Neural progenitor cell (in vitro differentiated cells): ENCODE measurements around the gene CTIF. TPM values are rescaled to one million over a fixed set of nuclear protein-coding genes. Genes with fewer than 3 reads are reported as not detected.
A peak's percentile ranks its signal among the peaks of the same experiment; 100 is the strongest.

Experiments
- DNase-seq: peaks from one replicate; pipeline ENCODE4 v3.0.0-alpha.2; 2016; ENCODE audit warnings: low spot score
- H2AFZ ChIP-seq: fragments of 200-600 bp; sonication (generic); replicated peaks from 2 replicates; pipeline ENCODE4 v1.6.1; 2016; ENCODE audit warnings: antibody characterized with exemption
- H3F3A ChIP-seq: fragments of 200-600 bp; sonication (generic); 2 replicates; pipeline ENCODE4 v1.6.1; 2016; ENCODE audit warnings: antibody characterized with exemption, low read depth
- H3K27ac ChIP-seq: fragments of 200-600 bp; sonication (generic); 2 replicates; pipeline ENCODE4 v1.5.1; 2016; ENCODE audit warnings: mild to moderate bottlenecking
- H3K27me3 ChIP-seq: fragments of 200-600 bp; sonication (generic); 2 replicates; pipeline ENCODE4 v1.6.1; 2016; ENCODE audit warnings: mild to moderate bottlenecking, moderate library complexity
- H3K36me3 ChIP-seq: fragments of 200-600 bp; sonication (generic); 2 replicates; pipeline ENCODE4 v1.5.1; 2016
- H3K4me1 ChIP-seq: fragments of 200-600 bp; sonication (generic); 2 replicates; pipeline ENCODE4 v1.6.1; 2016; ENCODE audit warnings: mixed run types
- H3K4me2 ChIP-seq: fragments of 200-600 bp; sonication (generic); 2 replicates; pipeline ENCODE4 v1.6.1; 2016
- H3K4me3 ChIP-seq: fragments of 200-600 bp; sonication (generic); 2 replicates; pipeline ENCODE4 v1.5.1; 2016
- H3K79me2 ChIP-seq: fragments of 200-600 bp; sonication (generic); 2 replicates; pipeline ENCODE4 v1.6.1; 2016; ENCODE audit warnings: low read depth
- H3K9ac ChIP-seq: fragments of 200-600 bp; sonication (generic); 2 replicates; pipeline ENCODE4 v1.6.1; 2016
- H3K9me3 ChIP-seq: fragments of 200-600 bp; sonication (generic); 2 replicates; pipeline ENCODE4 v1.5.1; 2016; ENCODE audit warnings: low read depth
- H4K20me1 ChIP-seq: fragments of 200-600 bp; sonication (generic); 2 replicates; pipeline ENCODE4 v1.6.1; 2016; ENCODE audit warnings: low read depth
- H3K27ac Mint-ChIP-seq: 3 replicates; pipeline ENCODE4 v1.8.0; 2021; ENCODE audit warnings: mixed read lengths
- H3K27me3 Mint-ChIP-seq: 2 replicates; pipeline ENCODE4 v1.8.0; 2022; ENCODE audit warnings: low read depth, mild to moderate bottlenecking, inconsistent platforms, moderate library complexity, mixed read lengths; ENCODE audit not compliant: insufficient read depth
- H3K36me3 Mint-ChIP-seq: 3 replicates; pipeline ENCODE4 v1.8.0; 2021; ENCODE audit warnings: mixed read lengths
- H3K4me1 Mint-ChIP-seq: 3 replicates; pipeline ENCODE4 v1.8.0; 2021; ENCODE audit warnings: mixed read lengths
- H3K4me3 Mint-ChIP-seq: 3 replicates; pipeline ENCODE4 v1.8.0; 2021; ENCODE audit warnings: mild to moderate bottlenecking, moderate library complexity, mixed read lengths
- H3K9me3 Mint-ChIP-seq: 3 replicates; pipeline ENCODE4 v1.8.0; 2020; ENCODE audit warnings: mixed read lengths
- CTCF ChIP-seq: fragments of 200-600 bp; sonication (generic); IDR thresholded peaks from 2 replicates; pipeline ENCODE4 v1.5.1; 2017; ENCODE audit warnings: antibody characterized with exemption, mild to moderate bottlenecking
- EZH2 ChIP-seq: fragments of 200-600 bp; sonication (generic); IDR thresholded peaks from 2 replicates; pipeline ENCODE4 v1.6.1; 2017; ENCODE audit warnings: antibody characterized with exemption, mild to moderate bottlenecking, moderate library complexity
- EZH2phosphoT487 ChIP-seq: fragments of 200-600 bp; sonication (generic); IDR thresholded peaks from 2 replicates; pipeline ENCODE4 v1.6.1; 2017; ENCODE audit warnings: antibody characterized with exemption
- total RNA-seq: library from RNA; depleted of rRNA; stranded (reverse); fragments of >200 nt; gene quantifications from 2 replicates; pipeline ENCODE4 v1.2.3, GENCODE V29; 2015; ENCODE audit warnings: low replicate concordance

The CTIF gene
- total RNA-seq, 1 donor from 2014 or later, result 17.6 TPM

GRCh38 chr18:48535956-48536355 lies 2.9 kb upstream of the CTIF start:
- H3K4me3 Mint-ChIP-seq, result no peak overlapping the region

GRCh38 chr18:48536516-48536915 lies 2.3 kb upstream of the CTIF start:
- Histone ChIP-seq H3K9ac (no peak overlapping the region), H3K36me3 (no peaks in the 10 kb centered on the region), H4K20me1 (peaks cover 7% of the 10 kb centered on the region), H2AFZ (no peak overlapping the region), H3K4me2 (no peak overlapping the region), H3K27me3 (peaks cover under 1% of the 10 kb centered on the region), H3K27ac (no peak overlapping the region), H3K4me1 (peaks cover 3% of the 10 kb centered on the region), H3K9me3 (no peaks in the 10 kb centered on the region), H3F3A (peaks cover 19% of the 10 kb centered on the region), H3K79me2 (peaks cover 2% of the 10 kb centered on the region), H3K4me3 (no peak overlapping the region)
- Mint-ChIP-seq H3K9me3 (no peaks in the 10 kb centered on the region), H3K4me1 (peaks cover 7% of the 10 kb centered on the region), H3K4me3 (no peak overlapping the region), H3K27me3 (peaks cover 6% of the 10 kb centered on the region), H3K36me3 (no peaks in the 10 kb centered on the region), H3K27ac (no peak overlapping the region)
- DNase-seq, result no peak
- TF ChIP-seq EZH2phosphoT487, result no peak
- no peak for TF ChIP-seq EZH2
- no peak for TF ChIP-seq CTCF

More at GRCh38 chr18:48535956-48536355, 2.9 kb upstream of the CTIF start:
- Histone ChIP-seq H3K9ac (no peak overlapping the region), H3K4me3 (no peak overlapping the region), H3K36me3 (no peaks in the 10 kb centered on the region), H3K9me3 (no peaks in the 10 kb centered on the region), H3K4me2 (no peak overlapping the region), H2AFZ (no peak overlapping the region), H3F3A (peaks cover 16% of the 10 kb centered on the region), H3K79me2 (no peaks in the 10 kb centered on the region), H3K27me3 (no peaks in the 10 kb centered on the region), H3K4me1 (peaks cover 3% of the 10 kb centered on the region), H3K27ac (no peak overlapping the region), H4K20me1 (peaks cover 4% of the 10 kb centered on the region)
- Mint-ChIP-seq H3K27me3 (peaks cover 3% of the 10 kb centered on the region), H3K36me3 (no peaks in the 10 kb centered on the region), H3K27ac (no peak overlapping the region), H3K4me1 (peaks cover 4% of the 10 kb centered on the region), H3K9me3 (no peaks in the 10 kb centered on the region)
- no peak for TF ChIP-seq EZH2
- no peak for TF ChIP-seq EZH2phosphoT487
- no peak for TF ChIP-seq CTCF
- no peak for DNase-seq

- H3K4me3 Mint-ChIP-seq, result peak overlapping the region; percentile 95
- H3K36me3 Mint-ChIP-seq, result no peaks in the 10 kb centered on the region
- H3K4me3 ChIP-seq, result peak overlapping the region; percentile 75
- H3K4me1 Mint-ChIP-seq, result peaks cover 28% of the 10 kb centered on the region
- no peaks in the 10 kb centered on the region for H3K36me3 ChIP-seq
- TF ChIP-seq CTCF, result no peak
- TF ChIP-seq EZH2phosphoT487, result no peak
- no peak for TF ChIP-seq EZH2
- peak; percentile 83 for DNase-seq
- H4K20me1 ChIP-seq, result peaks cover 38% of the 10 kb centered on the region
- peak overlapping the region; percentile 65 for H2AFZ ChIP-seq
- H3K4me1 ChIP-seq, result peaks cover 9% of the 10 kb centered on the region
- peaks cover 23% of the 10 kb centered on the region for H3K79me2 ChIP-seq
- no peak overlapping the region for H3K27ac ChIP-seq
- H3K27me3 ChIP-seq, result peaks cover 19% of the 10 kb centered on the region
- H3K27me3 Mint-ChIP-seq, result peaks cover 6% of the 10 kb centered on the region
- H3K27ac Mint-ChIP-seq, result no peak overlapping the region
- H3K9ac ChIP-seq, result no peak overlapping the region
- no peaks in the 10 kb centered on the region for H3K9me3 ChIP-seq
- H3K9me3 Mint-ChIP-seq, result no peaks in the 10 kb centered on the region
- H3F3A ChIP-seq, result peaks cover 40% of the 10 kb centered on the region
- H3K4me2 ChIP-seq, result peak overlapping the region; percentile 98
Measured at GRCh38 chr18:48539406-48540250, 797 bp downstream of the CTIF start.
